ENCODE data around the gene CBFA2T2.
"Not testable (repeated sequence)": the region's sequence is repeated elsewhere in the genome, so short reads cannot be mapped to it uniquely, and the experiment has no call there.

CBFA2T2 gene

GRCh38 chr20:33644313-33645071, 154.6 kb downstream of the CBFA2T2 start:
- H4K20me1 ChIP-seq: peaks cover 0 to 31% (median 11%) of the 10 kb centered on the region in 11 experiments; a peak in 9 of 22 replicates
- no peaks in the 10 kb centered on the region for H3K27me3 ChIP-seq
- no peak overlapping the region for H3K4me3 ChIP-seq
- no peak overlapping the region for H3K4me2 ChIP-seq
- H3K9me3 ChIP-seq (replicated peaks in 1 of 11): no peaks in the 10 kb centered on the region
- peaks cover 0 to 26% (median 20%) of the 10 kb centered on the region in 10 experiments; a peak in 15 of 20 replicates for H3K4me1 ChIP-seq
- H3K27ac ChIP-seq: no peak overlapping the region
- H3K36me3 ChIP-seq: peaks cover 54 to 84% (median 64%) of the 10 kb centered on the region in 11 experiments
- no peak for TF ChIP-seq Cebpa-rat (IDR thresholded peaks at IDR 0.05)
- no peak overlapping the region for H3K9ac ChIP-seq

GRCh38 chr20:33645072-33645358, 155.1 kb downstream of the CBFA2T2 start:
- Histone ChIP-seq H3K27me3 (no peaks in the 10 kb centered on the region), H3K4me1 (peaks cover 0 to 26% (median 20%) of the 10 kb centered on the region in 10 experiments; a peak in 15 of 20 replicates), H3K9ac (no peak overlapping the region), H3K27ac (no peak overlapping the region), H3K9me3 (replicated peaks in 1 of 11) (no peaks in the 10 kb centered on the region), H3K36me3 (peaks cover 48 to 79% (median 59%) of the 10 kb centered on the region in 11 experiments), H3K4me3 (no peak overlapping the region), H3K4me2 (no peak overlapping the region), H4K20me1 (peaks cover 0 to 31% (median 12%) of the 10 kb centered on the region in 11 experiments; a peak in 9 of 22 replicates)
- no peak for TF ChIP-seq Cebpa-rat (IDR thresholded peaks at IDR 0.05)

- H3K4me3 ChIP-seq: no peak overlapping the region
- no peak overlapping the region for H3K4me2 ChIP-seq
- H3K9ac ChIP-seq: no peak overlapping the region
- H3K27ac ChIP-seq: no peak overlapping the region
- no peaks in the 10 kb centered on the region for H3K9me3 ChIP-seq (replicated peaks in 1 of 11)
- H3K36me3 ChIP-seq: peaks cover 45 to 75% (median 55%) of the 10 kb centered on the region in 11 experiments
- H3K4me1 ChIP-seq: peaks cover 0 to 26% (median 20%) of the 10 kb centered on the region in 10 experiments; a peak in 15 of 20 replicates
- H4K20me1 ChIP-seq: peaks cover 0 to 31% (median 12%) of the 10 kb centered on the region in 11 experiments; a peak in 9 of 22 replicates
- TF ChIP-seq Cebpa-rat (IDR thresholded peaks at IDR 0.05): no peak
- no peaks in the 10 kb centered on the region for H3K27me3 ChIP-seq
Measured at GRCh38 chr20:33645396-33645795, 155.5 kb downstream of the CBFA2T2 start.

GRCh38 chr20:33646191-33646590, 156.3 kb downstream of the CBFA2T2 start:
- H4K20me1 ChIP-seq: peaks cover 0 to 34% (median 12%) of the 10 kb centered on the region in 11 experiments; a peak in 9 of 22 replicates
- H3K9me3 ChIP-seq (replicated peaks in 1 of 11): no peaks in the 10 kb centered on the region
- no peak overlapping the region for H3K4me3 ChIP-seq
- TF ChIP-seq Cebpa-rat (IDR thresholded peaks at IDR 0.05): no peak
- H3K27me3 ChIP-seq: no peaks in the 10 kb centered on the region
- peaks cover 0 to 26% (median 20%) of the 10 kb centered on the region in 10 experiments; a peak in 15 of 20 replicates for H3K4me1 ChIP-seq
- no peak overlapping the region for H3K4me2 ChIP-seq
- no peak overlapping the region for H3K27ac ChIP-seq
- H3K9ac ChIP-seq: no peak overlapping the region
- peaks cover 37 to 68% (median 48%) of the 10 kb centered on the region in 11 experiments for H3K36me3 ChIP-seq

- H3K9ac ChIP-seq; H3K27me3 ChIP-seq; H3K27ac ChIP-seq; H3K9me3 ChIP-seq (replicated peaks in 1 of 11); H3K4me3 ChIP-seq: not testable (repeated sequence)
- Histone ChIP-seq H3K4me1 (peaks cover 0 to 26% (median 20%) of the 10 kb centered on the region in 10 experiments; a peak in 15 of 20 replicates), H3K4me2 (peak overlapping the region in 5 of 11 experiments; percentile 20 to 52 (median 47); a peak in 4 of 22 replicates), H4K20me1 (peaks cover 0 to 39% (median 12%) of the 10 kb centered on the region in 11 experiments; a peak in 9 of 22 replicates), H3K36me3 (peaks cover 30 to 59% (median 39%) of the 10 kb centered on the region in 11 experiments)
Measured at GRCh38 chr20:33646959-33647602, 157.2 kb downstream of the CBFA2T2 start.

- Histone ChIP-seq H3K4me3 (no peak overlapping the region), H4K20me1 (peaks cover 0 to 39% (median 12%) of the 10 kb centered on the region in 11 experiments; a peak in 9 of 22 replicates), H3K4me1 (peaks cover 0 to 26% (median 20%) of the 10 kb centered on the region in 10 experiments; a peak in 15 of 20 replicates), H3K4me2 (peak overlapping the region in 8 of 11 experiments; percentile 33 to 52 (median 38); a peak in 16 of 22 replicates), H3K27ac (no peak overlapping the region), H3K27me3 (no peaks in the 10 kb centered on the region), H3K9ac (no peak overlapping the region), H3K9me3 (replicated peaks in 1 of 11) (no peaks in the 10 kb centered on the region), H3K36me3 (peaks cover 25 to 51% (median 32%) of the 10 kb centered on the region in 11 experiments)
- TF ChIP-seq Cebpa-rat (IDR thresholded peaks at IDR 0.05): no peak
Measured at GRCh38 chr20:33647603-33648395, 157.9 kb downstream of the CBFA2T2 start.

- Histone ChIP-seq H3K27me3 (no peaks in the 10 kb centered on the region), H4K20me1 (peaks cover 0 to 45% (median 12%) of the 10 kb centered on the region in 11 experiments; a peak in 9 of 22 replicates), H3K36me3 (peaks cover 20 to 45% (median 26%) of the 10 kb centered on the region in 11 experiments), H3K4me2 (peak overlapping the region in 8 of 11 experiments; percentile 33 to 52 (median 38); a peak in 16 of 22 replicates), H3K4me3 (no peak overlapping the region), H3K4me1 (peaks cover 4 to 26% (median 20%) of the 10 kb centered on the region in 10 experiments; a peak in 17 of 20 replicates), H3K27ac (no peak overlapping the region), H3K9me3 (replicated peaks in 1 of 11) (no peaks in the 10 kb centered on the region), H3K9ac (no peak overlapping the region)
- TF ChIP-seq Cebpa-rat (IDR thresholded peaks at IDR 0.05): no peak
Measured at GRCh38 chr20:33648396-33649004, 158.6 kb downstream of the CBFA2T2 start.

- H3K27me3 ChIP-seq: no peaks in the 10 kb centered on the region
- H3K9ac ChIP-seq: no peak overlapping the region
- peaks cover 0 to 50% (median 12%) of the 10 kb centered on the region in 11 experiments; a peak in 9 of 22 replicates for H4K20me1 ChIP-seq
- H3K27ac ChIP-seq: no peak overlapping the region
- H3K4me2 ChIP-seq: peak overlapping the region in 4 of 11 experiments; percentile 33 to 52 (median 34); a peak in 4 of 22 replicates
- H3K36me3 ChIP-seq: peaks cover 16 to 40% (median 22%) of the 10 kb centered on the region in 11 experiments
- H3K4me3 ChIP-seq: no peak overlapping the region
- TF ChIP-seq Cebpa-rat (IDR thresholded peaks at IDR 0.05): no peak
- H3K9me3 ChIP-seq (replicated peaks in 1 of 11): no peaks in the 10 kb centered on the region
- H3K4me1 ChIP-seq: peaks cover 6 to 26% (median 20%) of the 10 kb centered on the region in 10 experiments; a peak in 17 of 20 replicates
Measured at GRCh38 chr20:33649201-33649681, 159.3 kb downstream of the CBFA2T2 start.

Measured in BLaER1 treated with 17β-estradiol and CSF1 and Interleukin-3, amounts not matched to agents 10 nM and 100 nM (cell line).